ACC112 (cell line): ENCODE results near the gene GALNT14.

Experiments
- H2AFZ ChIP-seq: fragments of 200-600 bp; sonication (generic); one replicate; pipeline ENCODE4 v1.6.0; 2017; ENCODE audit warnings: antibody characterized with exemption, low read length; ENCODE audit not compliant: unreplicated experiment
- H3K27ac ChIP-seq: fragments of 200-600 bp; sonication (generic); 2 replicates; pipeline ENCODE4 v1.5.1; 2014; ENCODE audit warnings: low read depth, mild to moderate bottlenecking, antibody characterized with exemption, low read length, moderate library complexity
- H3K27me3 ChIP-seq: fragments of 200-600 bp; sonication (generic); 2 replicates; pipeline ENCODE4 v1.6.1; 2014; ENCODE audit warnings: mild to moderate bottlenecking, antibody characterized with exemption, low read length, moderate library complexity, mixed read lengths; ENCODE audit not compliant: insufficient read depth
- H3K36me3 ChIP-seq: fragments of 200-600 bp; sonication (generic); 2 replicates; pipeline ENCODE4 v1.6.1; 2016; ENCODE audit warnings: mild to moderate bottlenecking, antibody characterized with exemption, low read length, moderate library complexity, mixed read lengths; ENCODE audit not compliant: insufficient read depth
- H3K4me1 ChIP-seq: fragments of 200-600 bp; sonication (generic); one replicate; pipeline ENCODE4 v1.6.1; 2016; ENCODE audit warnings: low read length, mixed read lengths; ENCODE audit not compliant: insufficient read depth, unreplicated experiment, control insufficient read depth
- H3K4me3 ChIP-seq: fragments of 200-600 bp; sonication (generic); 2 replicates; pipeline ENCODE4 v1.5.1; 2014; ENCODE audit warnings: mild to moderate bottlenecking, low read depth, low read length
- H3K79me2 ChIP-seq: fragments of 200-600 bp; sonication (generic); one replicate; pipeline ENCODE4 v1.6.0; 2016; ENCODE audit warnings: low read length; ENCODE audit not compliant: control insufficient read depth, unreplicated experiment, insufficient read depth

Gene GALNT14

DNA sequence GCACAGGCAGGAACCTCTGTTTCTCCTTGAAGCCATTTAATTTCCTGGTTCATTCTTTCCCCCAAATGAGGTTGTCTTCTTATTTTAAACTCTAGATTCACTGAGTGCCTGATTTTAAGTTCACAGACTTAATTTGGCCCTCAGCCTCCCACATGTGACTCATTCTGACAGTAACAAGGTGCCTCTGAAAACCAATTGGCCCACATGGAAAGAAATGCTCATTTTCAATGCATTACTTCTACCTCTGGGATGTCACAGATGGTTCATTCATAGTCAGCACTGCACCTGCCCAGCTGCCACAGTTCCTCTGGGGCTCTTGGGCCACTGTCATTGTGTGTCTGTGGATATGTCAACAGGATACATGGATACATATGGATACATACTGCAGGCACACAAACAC lies 190.6 kb downstream of the GALNT14 start:
- Histone ChIP-seq H3K4me3 (no peak overlapping the region), H3K27ac (no peak overlapping the region)

DNA sequence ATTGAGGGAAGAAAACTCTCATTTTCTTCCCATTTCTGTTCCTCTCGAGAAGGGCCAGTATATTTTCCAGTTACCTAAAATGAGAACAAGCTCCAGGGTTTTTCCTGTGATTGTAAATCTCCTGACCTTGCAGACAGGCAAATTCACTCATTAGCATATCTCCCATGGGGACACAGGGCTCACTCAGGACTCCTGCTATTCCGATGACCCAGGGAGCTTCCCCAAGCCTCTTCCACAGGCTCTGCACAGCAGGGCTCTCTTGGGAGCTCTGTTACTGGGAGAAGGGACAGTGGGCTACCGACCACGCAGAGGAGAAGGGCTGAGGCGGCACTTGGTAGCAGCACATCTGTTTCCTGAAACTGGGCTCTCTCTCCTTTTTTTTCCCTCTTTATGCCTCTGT lies 195.8 kb downstream of the GALNT14 start:
- Histone ChIP-seq H3K36me3 (no peaks in the 10 kb centered on the region), H2AFZ (no peak overlapping the region), H3K27me3 (no peaks in the 10 kb centered on the region), H3K4me3 (no peak overlapping the region), H3K4me1 (no peaks in the 10 kb centered on the region), H3K79me2 (no peaks in the 10 kb centered on the region), H3K27ac (no peak overlapping the region)

More for the DNA sequence above, 190.6 kb downstream of the GALNT14 start:
- no peaks in the 10 kb centered on the region for H3K36me3 ChIP-seq
- no peak overlapping the region for H2AFZ ChIP-seq
- no peaks in the 10 kb centered on the region for H3K79me2 ChIP-seq
- no peaks in the 10 kb centered on the region for H3K27me3 ChIP-seq
- H3K4me1 ChIP-seq, result no peaks in the 10 kb centered on the region

DNA sequence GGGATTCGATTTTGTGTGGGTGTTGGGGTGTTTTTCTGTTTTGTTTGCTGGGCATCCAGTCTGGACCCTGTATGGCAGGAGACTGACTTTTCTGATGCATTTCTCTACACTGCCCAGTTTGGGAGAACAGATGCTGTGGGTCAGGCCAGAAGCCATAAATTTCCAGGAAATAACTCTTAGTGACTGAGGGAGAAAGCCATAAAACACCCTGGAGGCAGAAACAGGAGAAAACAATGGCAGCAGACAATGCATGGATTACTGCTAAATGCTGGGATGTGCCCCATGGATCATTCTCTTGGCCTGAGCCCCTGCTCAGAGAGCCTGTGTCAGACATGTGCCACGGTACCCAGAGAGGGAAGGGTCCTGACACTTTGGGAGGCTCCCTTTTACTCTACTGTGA lies 197.4 kb downstream of the GALNT14 start:
- Histone ChIP-seq H3K4me3 (no peak overlapping the region), H2AFZ (no peak overlapping the region), H3K36me3 (no peaks in the 10 kb centered on the region), H3K4me1 (no peaks in the 10 kb centered on the region), H3K27ac (no peak overlapping the region), H3K79me2 (no peaks in the 10 kb centered on the region), H3K27me3 (no peaks in the 10 kb centered on the region)

DNA sequence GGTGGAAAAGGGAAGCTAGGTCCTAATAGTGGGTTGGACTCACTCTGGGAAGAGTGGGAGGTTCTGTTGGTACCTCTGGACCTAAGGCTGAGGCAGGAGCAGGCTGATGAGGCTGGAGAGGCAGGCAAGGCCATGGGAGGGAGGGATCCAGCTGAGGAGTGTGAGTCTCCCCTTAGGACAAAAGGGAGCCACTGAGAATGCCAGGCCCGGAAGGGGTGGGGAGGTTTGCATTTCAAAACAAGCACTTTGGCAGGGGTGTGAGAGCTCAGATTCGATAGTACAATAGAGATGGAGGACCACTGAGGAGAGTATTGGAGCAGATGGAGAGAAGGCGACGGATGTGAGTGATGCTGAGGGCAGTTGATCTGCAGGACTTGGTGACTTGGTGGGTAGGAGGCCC lies 198.9 kb downstream of the GALNT14 start:
- Histone ChIP-seq H3K4me1 (no peaks in the 10 kb centered on the region), H3K4me3 (no peak overlapping the region), H3K27me3 (no peaks in the 10 kb centered on the region), H2AFZ (no peak overlapping the region), H3K79me2 (no peaks in the 10 kb centered on the region), H3K36me3 (no peaks in the 10 kb centered on the region), H3K27ac (no peak overlapping the region)

DNA sequence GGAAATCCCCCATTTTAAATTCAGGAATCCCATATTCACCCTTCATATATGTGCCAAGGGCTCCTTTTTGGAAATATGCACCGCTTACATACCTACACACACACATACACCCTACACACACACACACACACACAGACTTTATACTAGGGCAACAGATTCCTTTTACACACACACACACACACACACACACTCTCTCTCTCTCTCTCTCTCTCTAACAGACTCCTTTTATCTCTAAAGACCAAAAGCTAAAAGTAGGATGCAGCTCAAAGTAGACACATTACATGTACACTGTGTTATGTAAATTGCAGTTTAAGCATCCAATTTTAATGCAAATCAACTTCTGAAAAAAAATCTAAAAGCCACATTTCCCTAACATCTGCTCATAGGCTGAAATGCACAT lies 200.0 kb downstream of the GALNT14 start:
- Histone ChIP-seq H3K27me3 (no peaks in the 10 kb centered on the region), H3K27ac (no peak overlapping the region), H2AFZ (no peak overlapping the region), H3K36me3 (no peaks in the 10 kb centered on the region), H3K4me3 (no peak overlapping the region), H3K4me1 (no peaks in the 10 kb centered on the region), H3K79me2 (no peaks in the 10 kb centered on the region)

DNA sequence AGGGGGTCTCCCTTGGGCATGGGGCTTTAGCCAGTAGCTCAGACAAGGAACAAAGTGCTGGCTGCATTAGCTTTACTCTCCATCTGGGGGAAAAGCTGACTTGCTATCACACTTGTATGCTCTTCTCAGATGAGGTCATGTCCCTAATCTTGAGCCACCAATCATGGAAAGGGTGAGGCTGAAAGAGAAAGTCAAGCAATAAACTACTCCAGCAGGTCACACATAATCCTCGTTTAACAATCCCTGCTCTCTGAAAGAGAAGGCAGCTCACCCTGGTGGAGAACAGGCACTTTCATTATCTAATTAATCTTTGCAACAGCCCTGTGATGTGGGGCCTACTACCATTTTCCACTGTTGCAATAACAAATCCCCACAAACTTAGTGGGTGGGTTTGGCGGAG lies 201.3 kb downstream of the GALNT14 start:
- Histone ChIP-seq H3K79me2 (no peaks in the 10 kb centered on the region), H3K36me3 (no peaks in the 10 kb centered on the region), H3K27ac (no peak overlapping the region), H2AFZ (no peak overlapping the region), H3K4me3 (no peak overlapping the region), H3K4me1 (no peaks in the 10 kb centered on the region), H3K27me3 (no peaks in the 10 kb centered on the region)

DNA sequence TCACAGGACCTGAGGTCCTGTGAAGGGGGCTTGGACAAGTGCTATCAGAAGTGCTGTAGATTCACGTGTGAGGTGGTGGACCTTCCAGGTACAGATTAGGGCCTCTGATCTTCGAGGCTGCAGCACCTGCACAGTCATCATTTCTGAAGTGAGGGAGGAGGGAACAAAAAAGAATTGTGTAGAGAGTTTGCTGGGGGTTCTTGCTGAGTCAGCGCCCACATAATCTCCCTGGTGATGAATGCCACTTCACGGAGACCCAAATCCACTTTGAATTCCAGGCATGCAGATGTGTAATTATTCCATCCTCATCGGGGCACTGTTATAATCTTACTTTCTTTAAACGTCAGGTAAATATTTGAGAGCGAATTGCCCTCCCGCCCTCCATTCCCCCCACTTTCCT lies 202.4 kb downstream of the GALNT14 start:
- Histone ChIP-seq H3K36me3 (no peaks in the 10 kb centered on the region), H3K27ac (no peak overlapping the region), H3K27me3 (no peaks in the 10 kb centered on the region), H3K4me1 (no peaks in the 10 kb centered on the region), H3K79me2 (no peaks in the 10 kb centered on the region), H2AFZ (no peak overlapping the region), H3K4me3 (no peak overlapping the region)

DNA sequence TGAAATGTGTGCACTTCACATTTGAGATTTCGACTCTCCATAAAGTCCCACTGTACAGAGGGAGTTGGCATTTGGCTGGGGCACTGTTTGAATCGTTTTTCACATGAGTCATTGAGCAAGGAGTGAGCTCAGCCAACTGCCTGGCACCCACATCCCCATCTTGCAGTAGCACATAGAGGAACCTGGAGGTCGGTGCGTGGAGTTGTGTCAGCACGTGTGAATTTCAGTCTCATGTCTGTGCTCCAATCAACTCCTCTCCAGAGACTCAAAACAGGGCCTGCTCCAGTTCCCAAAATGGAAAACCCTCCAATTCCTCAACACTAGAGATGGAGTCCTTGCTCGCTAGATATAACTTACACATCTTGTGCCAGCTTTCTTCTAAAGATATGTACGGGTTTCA lies 204.2 kb downstream of the GALNT14 start:
- Histone ChIP-seq H3K27me3 (no peaks in the 10 kb centered on the region), H3K27ac (no peak overlapping the region), H3K4me1 (no peaks in the 10 kb centered on the region), H3K36me3 (no peaks in the 10 kb centered on the region), H3K4me3 (no peak overlapping the region), H2AFZ (no peak overlapping the region), H3K79me2 (no peaks in the 10 kb centered on the region)

DNA sequence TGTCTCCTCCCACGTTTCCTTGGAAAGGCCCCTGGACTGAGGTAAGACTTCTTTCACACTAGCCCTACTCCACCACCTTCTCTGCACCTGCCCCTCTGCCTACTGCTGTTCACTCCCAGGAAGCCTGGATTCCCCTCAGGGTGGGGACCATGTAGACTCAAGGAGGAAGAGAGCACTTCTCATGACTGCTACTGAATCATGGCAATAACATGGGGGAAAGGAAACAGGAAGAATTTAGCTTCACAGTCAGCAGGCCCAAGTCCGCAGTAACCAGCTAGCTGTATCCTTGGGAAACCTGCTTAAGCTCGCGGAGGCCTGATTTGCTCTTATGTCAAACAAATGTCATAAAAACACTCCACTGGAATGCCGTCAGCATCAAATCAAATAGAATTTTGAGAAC lies 204.7 kb downstream of the GALNT14 start:
- Histone ChIP-seq H3K36me3 (no peaks in the 10 kb centered on the region), H3K79me2 (no peaks in the 10 kb centered on the region), H2AFZ (no peak overlapping the region), H3K27ac (no peak overlapping the region), H3K4me1 (no peaks in the 10 kb centered on the region), H3K27me3 (no peaks in the 10 kb centered on the region), H3K4me3 (no peak overlapping the region)

DNA sequence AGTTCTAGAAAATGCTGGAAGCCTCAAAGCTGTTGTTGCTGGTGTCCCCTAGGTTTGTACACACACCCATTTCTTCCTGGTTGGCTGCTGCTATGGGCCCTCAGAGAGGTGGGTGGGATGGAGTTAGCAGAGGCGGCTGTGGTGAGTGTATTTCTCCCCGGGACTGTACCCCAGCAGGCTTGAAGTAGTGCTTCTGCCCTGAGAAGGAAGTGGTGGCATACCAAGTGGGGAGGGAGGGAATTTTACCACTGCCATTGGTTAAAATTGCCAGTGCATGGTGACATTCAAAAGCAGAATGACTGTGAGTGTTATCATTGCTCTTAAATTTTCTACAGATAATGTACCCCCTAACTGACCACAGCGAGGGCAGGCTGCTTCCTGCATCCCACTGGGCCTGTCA lies 205.4 kb downstream of the GALNT14 start:
- no peak overlapping the region for H3K27ac ChIP-seq
- no peaks in the 10 kb centered on the region for H3K79me2 ChIP-seq
- H3K36me3 ChIP-seq, result no peaks in the 10 kb centered on the region
- no peak overlapping the region for H2AFZ ChIP-seq
- H3K4me3 ChIP-seq, result no peak overlapping the region
- no peaks in the 10 kb centered on the region for H3K4me1 ChIP-seq
- no peaks in the 10 kb centered on the region for H3K27me3 ChIP-seq

DNA sequence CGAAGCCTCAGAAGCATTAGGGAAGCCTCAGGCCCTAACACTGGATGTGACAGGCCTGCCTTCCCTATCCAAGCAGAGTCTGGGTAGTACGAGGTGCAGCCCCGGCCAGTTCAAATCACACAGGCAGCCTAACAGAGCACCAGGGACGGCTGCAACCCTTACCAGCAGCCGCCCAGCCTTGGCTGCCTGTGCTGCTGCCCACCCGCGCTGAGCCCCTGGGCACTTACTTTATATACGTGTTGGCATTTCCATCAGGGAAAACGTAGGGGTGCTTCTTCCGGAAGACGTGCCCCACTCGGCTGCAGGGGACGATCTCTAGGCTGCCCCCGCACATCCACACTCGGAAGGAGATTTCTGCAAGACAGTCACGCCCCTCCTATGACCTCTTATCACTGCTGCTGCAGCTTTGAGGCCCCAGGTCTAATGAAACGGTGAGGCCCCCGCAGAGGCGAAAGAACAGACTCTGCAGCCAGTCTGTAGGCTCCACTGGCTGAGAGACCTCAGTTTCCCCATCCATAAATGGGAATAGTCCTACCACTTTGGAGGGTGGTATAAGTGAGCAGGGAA lies 206.3 kb downstream of the GALNT14 start:
- H2AFZ ChIP-seq, result no peak overlapping the region
- no peaks in the 10 kb centered on the region for H3K4me1 ChIP-seq
- H3K4me3 ChIP-seq, result no peak overlapping the region
- no peaks in the 10 kb centered on the region for H3K79me2 ChIP-seq
- no peak overlapping the region for H3K27ac ChIP-seq
- H3K36me3 ChIP-seq, result no peaks in the 10 kb centered on the region
- no peaks in the 10 kb centered on the region for H3K27me3 ChIP-seq
